Measurements from ENCODE around the gene LAPTM4A.

The LAPTM4A gene

DNA sequence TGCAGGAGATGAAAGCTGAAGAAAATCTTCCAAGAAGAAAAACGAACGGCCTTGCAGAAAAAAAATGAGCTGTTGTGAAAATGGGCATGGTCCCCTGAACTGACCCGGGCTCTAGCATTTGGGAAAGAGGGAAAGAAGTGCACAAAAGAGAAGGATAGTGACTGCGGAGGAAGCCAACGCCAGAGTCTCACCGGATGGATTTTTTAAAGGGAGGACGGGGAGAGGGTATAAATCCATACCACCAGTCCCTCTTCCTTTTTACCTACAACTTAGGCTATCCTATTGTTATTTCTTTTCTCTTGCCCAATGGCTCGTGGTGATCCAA, 62.1 kb downstream of the LAPTM4A start:
- Histone ChIP-seq H3K9me3 (ENCODE audit: control insufficient read depth in 1 of 2, low read length in 2 of 2) (no peaks in the 10 kb centered on the region), H3K4me1 (ENCODE audit: control insufficient read depth in 1 of 2, insufficient read depth in 2 of 2, low read length in 2 of 2) (peaks cover 8 to 11% of the 10 kb centered on the region in 2 donors), H3K36me3 (ENCODE audit: control insufficient read depth in 1 of 2, insufficient read depth in 2 of 2, low read length in 2 of 2) (no peaks in the 10 kb centered on the region), H3K9ac (ENCODE audit: low read depth in 1 of 2, low read length in 2 of 2) (peak overlapping the region; percentile 55 to 65), H3K4me3 (ENCODE audit: low read depth in 1 of 2, low read length in 2 of 2) (peak overlapping the region; percentile 92 to 93), H3K27me3 (ENCODE audit: control insufficient read depth in 1 of 2, insufficient read depth in 2 of 2, low read length in 2 of 2) (peaks cover 0 to 3% of the 10 kb centered on the region in 2 donors), H3K27ac (ENCODE audit: low read depth, low read length) (no peak overlapping the region)

DNA sequence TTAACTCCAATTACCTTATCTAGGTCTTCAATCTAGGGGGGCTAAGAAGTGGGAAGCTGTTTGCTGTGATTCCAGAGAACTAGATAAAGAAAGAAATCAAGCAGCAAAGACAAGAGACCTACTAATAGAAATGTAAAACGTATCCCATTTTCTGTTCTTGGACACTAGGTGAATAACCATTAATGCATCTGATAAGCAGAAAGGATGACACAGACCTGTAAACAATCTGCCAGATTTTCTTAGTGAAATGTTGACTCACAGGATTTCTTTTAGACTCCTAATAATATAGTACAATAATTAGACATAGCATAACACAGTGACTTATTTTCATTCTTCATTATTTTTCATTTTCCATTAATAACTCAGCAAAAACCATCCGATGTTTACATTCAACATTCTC, 62.8 kb downstream of the LAPTM4A start:
- no peaks in the 10 kb centered on the region for H3K27me3 ChIP-seq (ENCODE audit: control insufficient read depth in 1 of 2, insufficient read depth in 2 of 2, low read length in 2 of 2)
- no peak overlapping the region for H3K9ac ChIP-seq (ENCODE audit: low read depth in 1 of 2, low read length in 2 of 2)
- H3K36me3 ChIP-seq (ENCODE audit: control insufficient read depth in 1 of 2, insufficient read depth in 2 of 2, low read length in 2 of 2) = no peaks in the 10 kb centered on the region
- peaks cover 8 to 11% of the 10 kb centered on the region in 2 donors for H3K4me1 ChIP-seq (ENCODE audit: control insufficient read depth in 1 of 2, insufficient read depth in 2 of 2, low read length in 2 of 2)
- no peaks in the 10 kb centered on the region for H3K9me3 ChIP-seq (ENCODE audit: control insufficient read depth in 1 of 2, low read length in 2 of 2)
- no peak overlapping the region for H3K4me3 ChIP-seq (ENCODE audit: low read depth in 1 of 2, low read length in 2 of 2)
- no peak overlapping the region for H3K27ac ChIP-seq (ENCODE audit: low read depth, low read length)

DNA sequence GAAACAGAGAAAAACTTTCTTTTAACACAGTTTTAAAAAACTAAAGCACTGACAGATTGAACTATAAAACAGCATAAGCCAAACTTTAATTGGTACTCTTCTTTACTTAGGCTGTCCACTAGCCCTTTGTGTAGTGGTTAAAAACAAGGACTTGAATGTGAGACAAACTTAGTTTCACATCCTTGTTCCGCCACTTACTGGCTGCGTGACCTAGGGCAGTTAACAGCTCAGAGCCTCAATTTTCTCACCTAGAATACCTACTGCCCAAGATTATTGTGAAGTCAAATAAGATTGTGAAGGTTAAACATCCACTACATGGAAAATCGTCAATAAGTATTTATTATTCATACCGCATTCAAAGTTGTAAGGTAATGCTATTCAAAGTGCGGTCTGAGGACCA, 63.5 kb downstream of the LAPTM4A start:
- Histone ChIP-seq H3K36me3 (ENCODE audit: control insufficient read depth in 1 of 2, insufficient read depth in 2 of 2, low read length in 2 of 2) (no peaks in the 10 kb centered on the region), H3K27me3 (ENCODE audit: control insufficient read depth in 1 of 2, insufficient read depth in 2 of 2, low read length in 2 of 2) (no peaks in the 10 kb centered on the region), H3K4me1 (ENCODE audit: control insufficient read depth in 1 of 2, insufficient read depth in 2 of 2, low read length in 2 of 2) (peaks cover 8 to 11% of the 10 kb centered on the region in 2 donors), H3K4me3 (ENCODE audit: low read depth in 1 of 2, low read length in 2 of 2) (no peak overlapping the region), H3K9me3 (ENCODE audit: control insufficient read depth in 1 of 2, low read length in 2 of 2) (no peaks in the 10 kb centered on the region), H3K27ac (ENCODE audit: low read depth, low read length) (no peak overlapping the region), H3K9ac (ENCODE audit: low read depth in 1 of 2, low read length in 2 of 2) (no peak overlapping the region)

Measured in duodenal mucosa (tissue), 2 donors.